Mucosa of stomach (tissue), 1 donor: ENCODE data around the gene MLEC.

Experiments used
- H3K27me3 ChIP-seq: one replicate; pipeline ENCODE4 v1.7.0; 2013; ENCODE audit warnings: mild to moderate bottlenecking, low read length; ENCODE audit not compliant: control insufficient read depth, insufficient read depth
- H3K36me3 ChIP-seq: one replicate; pipeline ENCODE4 v1.7.0; 2013; ENCODE audit warnings: low read length; ENCODE audit not compliant: control insufficient read depth, insufficient read depth
- H3K4me1 ChIP-seq: one replicate; pipeline ENCODE4 v1.7.0; 2013; ENCODE audit warnings: mild to moderate bottlenecking, low read length; ENCODE audit not compliant: control insufficient read depth, insufficient read depth
- H3K4me3 ChIP-seq: one replicate; pipeline ENCODE4 v1.7.0; 2013; ENCODE audit warnings: low read length
- H3K9ac ChIP-seq: one replicate; pipeline ENCODE4 v1.7.0; 2013; ENCODE audit warnings: mild to moderate bottlenecking, low read length, moderate library complexity
- H3K9me3 ChIP-seq: one replicate; pipeline ENCODE4 v1.7.0; 2013; ENCODE audit warnings: mild to moderate bottlenecking, low read length, moderate library complexity; ENCODE audit not compliant: control insufficient read depth
- donor health status: Pancreatic carcinoma.

The MLEC gene

DNA sequence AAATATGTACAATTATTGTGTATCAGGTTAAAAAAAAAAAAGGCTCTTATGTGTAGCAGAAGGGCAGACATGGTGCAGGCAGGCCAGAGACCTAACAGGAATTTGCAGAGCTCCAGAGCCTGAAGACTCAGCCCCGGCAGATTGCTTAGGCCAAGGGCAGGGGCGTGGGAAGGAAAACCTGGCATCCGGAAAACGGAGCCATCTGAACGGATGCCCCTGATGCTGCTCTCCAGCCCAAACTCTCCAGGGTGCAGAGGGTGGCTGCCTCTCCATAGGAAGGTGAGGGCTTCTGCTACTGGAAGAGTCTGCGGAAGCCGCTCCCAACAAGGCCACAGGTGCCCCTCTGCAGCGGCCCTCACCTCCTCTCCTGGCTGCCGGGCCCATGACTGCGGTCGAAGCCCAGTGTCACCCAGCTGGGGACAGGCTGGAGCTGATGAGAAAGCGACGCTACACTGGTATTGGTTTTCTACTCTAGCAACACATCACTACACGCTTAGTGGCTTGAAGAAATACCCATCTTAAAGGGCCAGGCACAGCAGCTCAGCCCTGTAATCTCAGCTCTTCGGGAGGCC lies 58.1 kb downstream of the MLEC start:
- Histone ChIP-seq H3K4me3 (no peak overlapping the region), H3K4me1 (no peaks in the 10 kb centered on the region), H3K27me3 (no peaks in the 10 kb centered on the region), H3K9ac (no peak overlapping the region), H3K36me3 (no peaks in the 10 kb centered on the region), H3K9me3 (no peaks in the 10 kb centered on the region)

DNA sequence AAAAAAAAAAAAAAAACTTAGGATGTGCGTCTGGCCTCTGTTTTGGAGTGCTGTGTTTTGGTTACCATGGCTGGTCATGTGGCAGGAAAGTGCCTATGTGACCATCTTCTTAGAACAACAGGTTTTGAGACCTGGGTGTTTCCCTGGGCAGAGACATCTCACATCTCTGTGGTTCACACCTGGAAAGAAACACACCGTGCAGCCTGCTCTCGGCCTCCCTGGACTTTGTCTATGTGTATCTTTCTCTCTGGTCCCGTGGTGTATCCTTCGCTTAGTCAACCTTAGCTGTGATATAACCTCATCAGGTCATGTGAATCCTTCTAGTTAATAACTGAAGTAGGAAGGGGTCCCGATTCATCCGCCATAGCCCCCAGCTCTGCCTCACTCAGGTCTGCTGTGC lies 61.3 kb downstream of the MLEC start:
- H3K27me3 ChIP-seq: no peaks in the 10 kb centered on the region
- H3K4me1 ChIP-seq: no peaks in the 10 kb centered on the region
- no peak overlapping the region for H3K9ac ChIP-seq
- no peaks in the 10 kb centered on the region for H3K9me3 ChIP-seq
- no peak overlapping the region for H3K4me3 ChIP-seq
- H3K36me3 ChIP-seq: no peaks in the 10 kb centered on the region

DNA sequence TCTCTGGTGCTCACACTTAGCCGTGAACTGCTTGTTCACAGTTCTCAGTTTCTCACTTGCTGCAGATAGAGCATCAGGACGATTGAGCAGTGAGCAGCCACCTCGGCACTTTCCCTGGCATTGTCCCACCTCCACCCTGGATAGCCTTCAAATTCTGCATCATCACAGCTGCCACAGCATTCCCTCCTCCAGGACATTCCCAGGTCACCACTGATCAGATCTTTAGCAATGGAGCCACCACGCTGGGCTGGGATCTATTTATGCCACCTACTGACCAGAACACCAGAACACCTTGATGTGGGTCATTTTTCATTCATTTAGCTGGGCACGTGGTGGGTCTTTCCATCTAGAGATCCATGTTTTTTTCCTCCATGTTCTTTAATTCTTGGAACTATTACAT lies 62.3 kb downstream of the MLEC start:
- H3K4me3 ChIP-seq: no peak overlapping the region
- H3K9ac ChIP-seq: no peak overlapping the region
- H3K27me3 ChIP-seq: no peaks in the 10 kb centered on the region
- no peaks in the 10 kb centered on the region for H3K9me3 ChIP-seq
- no peaks in the 10 kb centered on the region for H3K4me1 ChIP-seq
- no peaks in the 10 kb centered on the region for H3K36me3 ChIP-seq

DNA sequence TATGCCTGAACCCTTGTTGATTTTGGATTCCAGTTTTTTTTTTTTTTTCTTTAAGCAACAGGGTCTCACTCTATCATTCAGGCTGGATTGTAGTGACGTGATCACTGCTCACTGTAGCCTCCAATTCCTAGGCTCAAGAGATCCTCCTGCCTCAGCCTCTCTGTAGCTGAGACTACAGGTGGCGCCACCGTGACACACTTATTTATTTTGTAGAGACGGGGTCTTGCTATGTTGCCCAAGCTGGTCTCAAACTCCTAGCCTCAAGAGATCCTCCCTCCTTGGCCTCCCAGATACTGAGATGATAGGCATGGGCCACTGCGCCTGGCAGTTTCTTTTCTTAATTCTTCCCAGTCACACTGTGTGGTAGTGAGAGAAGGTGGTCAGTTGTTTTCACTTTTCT lies 63.9 kb downstream of the MLEC start:
- Histone ChIP-seq H3K9me3 (no peaks in the 10 kb centered on the region), H3K36me3 (no peaks in the 10 kb centered on the region), H3K4me1 (no peaks in the 10 kb centered on the region), H3K9ac (no peak overlapping the region), H3K27me3 (no peaks in the 10 kb centered on the region), H3K4me3 (no peak overlapping the region)

DNA sequence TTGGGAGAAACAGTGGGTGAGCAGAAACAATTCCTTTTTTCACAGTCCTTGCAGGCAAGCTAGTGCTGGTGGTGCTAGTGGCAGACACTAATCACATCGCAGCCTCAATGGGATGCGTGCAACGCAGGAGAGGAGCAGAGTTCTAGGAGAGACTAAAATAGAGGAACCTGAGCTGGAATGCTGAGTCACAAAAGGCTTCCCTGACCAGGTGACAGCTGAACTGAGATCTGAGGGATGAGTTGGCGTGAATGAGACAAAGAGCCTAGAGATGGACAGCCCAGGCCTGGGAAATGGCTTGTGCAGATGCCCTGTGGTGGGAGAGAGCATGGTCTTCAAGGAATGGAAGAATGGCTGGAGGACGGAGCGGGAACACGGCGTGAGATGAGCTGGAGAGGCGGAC lies 64.4 kb downstream of the MLEC start:
- Histone ChIP-seq H3K36me3 (no peaks in the 10 kb centered on the region), H3K27me3 (no peaks in the 10 kb centered on the region), H3K4me1 (no peaks in the 10 kb centered on the region), H3K4me3 (no peak overlapping the region), H3K9ac (no peak overlapping the region), H3K9me3 (no peaks in the 10 kb centered on the region)
